HEK293 (cell line): ENCODE results near the gene DUS1L.

Experiments used
- CTCF ChIA-PET: fragments of 350-600 bp; formaldehyde crosslinking; extraction: SDS; loops from one replicate; lab custom pipeline; 2021; ENCODE audit warnings: antibody characterized with exemption; lab: Yijun Ruan, JAX
- POLR2A ChIA-PET: fragments of 300-600 bp; formaldehyde crosslinking; extraction: SDS; loops from one replicate; lab custom pipeline; 2020; ENCODE audit warnings: antibody characterized with exemption, inconsistent platforms; lab: Yijun Ruan, JAX
- H3K27ac ChIP-seq: fragments of 200-500 bp; sonication (Bioruptor generic); 2 replicates; pipeline ENCODE4 v1.5.1; 2014; ENCODE audit warnings: low read depth, low read length, control low read depth, inconsistent platforms; ENCODE audit errors: extremely low read depth
- H3K36me3 ChIP-seq, 2 experiments: fragments of 200-500 bp in 1 of 2; sonication (Bioruptor generic) in 1 of 2; 1 replicate in 1 of 2; 2 replicates in 1 of 2; pipeline ENCODE4 v1.5.1; 2014 to 2017; ENCODE audit warnings: inconsistent platforms in 2 of 2, low read length in 2 of 2; ENCODE audit not compliant: control insufficient read depth in 2 of 2, insufficient read depth in 1 of 2
- H3K4me1 ChIP-seq: fragments of 200-500 bp; sonication (Bioruptor generic); 2 replicates; pipeline ENCODE4 v1.5.1; 2014; ENCODE audit warnings: mild to moderate bottlenecking, low read length, inconsistent platforms; ENCODE audit not compliant: control insufficient read depth, insufficient read depth
- H3K4me3 ChIP-seq: 2 replicates; pipeline ENCODE4 v1.5.1; 2011; ENCODE audit warnings: low read depth, mild to moderate bottlenecking, control low read depth, low read length, moderate library complexity
- H3K9me3 ChIP-seq: fragments of 200-500 bp; sonication (Bioruptor generic); 2 replicates; pipeline ENCODE4 v1.5.1; 2014; ENCODE audit warnings: low read depth, low read length, inconsistent platforms; ENCODE audit not compliant: control insufficient read depth, insufficient read depth
- GLIS1 ChIP-seq: fragments of 450-650 bp; formaldehyde crosslinking; IDR thresholded peaks from 2 replicates; pipeline ENCODE4 v1.5.1; 2016; ENCODE audit warnings: missing biosample characterization, missing genetic modification characterization
- GLIS2 ChIP-seq: fragments of 450-650 bp; formaldehyde crosslinking; IDR thresholded peaks from 2 replicates; pipeline ENCODE4 v1.5.1; 2016; ENCODE audit warnings: missing biosample characterization, missing genetic modification characterization
- HIC1 ChIP-seq: fragments of 450-650 bp; formaldehyde crosslinking; IDR thresholded peaks from 2 replicates; pipeline ENCODE4 v1.5.1; 2016; ENCODE audit warnings: missing biosample characterization, missing genetic modification characterization
- IKZF3 ChIP-seq: fragments of 450-650 bp; IDR thresholded peaks from 2 replicates; pipeline ENCODE4 v1.5.0; 2018; ENCODE audit warnings: missing biosample characterization, mild to moderate bottlenecking, missing genetic modification characterization, moderate library complexity
- KLF8 ChIP-seq: fragments of 450-650 bp; formaldehyde crosslinking; IDR thresholded peaks from 2 replicates; pipeline ENCODE4 v1.5.1; 2016; ENCODE audit warnings: missing biosample characterization, missing genetic modification characterization
- OVOL3 ChIP-seq: fragments of 450-650 bp; formaldehyde crosslinking; IDR thresholded peaks from 2 replicates; pipeline ENCODE4 v1.5.1; 2016; ENCODE audit warnings: missing biosample characterization, missing genetic modification characterization
- PRDM1 ChIP-seq: fragments of 450-650 bp; formaldehyde crosslinking; IDR thresholded peaks from 2 replicates; pipeline ENCODE4; 2016; ENCODE audit warnings: missing biosample characterization, missing genetic modification characterization
- SALL2 ChIP-seq: fragments of 450-650 bp; formaldehyde crosslinking; IDR thresholded peaks from 2 replicates; pipeline ENCODE4 v1.5.0; 2017; ENCODE audit warnings: missing biosample characterization, mild to moderate bottlenecking, missing genetic modification characterization, borderline replicate concordance
- ZBTB8A ChIP-seq: fragments of 450-650 bp; formaldehyde crosslinking; IDR thresholded peaks from 2 replicates; pipeline ENCODE4 v1.5.1; 2016; ENCODE audit warnings: missing biosample characterization, missing genetic modification characterization
- ZNF10 ChIP-seq: fragments of 450-650 bp; formaldehyde crosslinking; IDR thresholded peaks from 2 replicates; pipeline ENCODE4 v1.5.1; 2017; ENCODE audit warnings: missing biosample characterization, missing genetic modification characterization
- ZNF530 ChIP-seq: fragments of 450-650 bp; formaldehyde crosslinking; IDR thresholded peaks from 2 replicates; pipeline ENCODE4 v1.5.1; 2016; ENCODE audit warnings: low read depth, missing biosample characterization, missing genetic modification characterization
- ZNF645 ChIP-seq: fragments of 450-650 bp; formaldehyde crosslinking; IDR thresholded peaks from 2 replicates; pipeline ENCODE4; 2016; ENCODE audit warnings: missing biosample characterization, missing genetic modification characterization
- ZNF658 ChIP-seq: fragments of 450-650 bp; formaldehyde crosslinking; IDR thresholded peaks from 2 replicates; pipeline ENCODE4; 2016; ENCODE audit warnings: missing biosample characterization, missing genetic modification characterization
- TF ChIP-seq, protein P1 (sequence below): fragments of 450-650 bp; formaldehyde crosslinking; IDR thresholded peaks from 2 replicates; pipeline ENCODE4 v1.5.1; 2016; ENCODE audit warnings: missing biosample characterization, missing genetic modification characterization
- TF ChIP-seq, protein P2 (sequence below): fragments of 450-650 bp; formaldehyde crosslinking; IDR thresholded peaks from 2 replicates; pipeline ENCODE4 v1.5.1; 2016; ENCODE audit warnings: missing biosample characterization, missing genetic modification characterization, low read depth
- TF ChIP-seq, protein P3 (sequence below): fragments of 450-650 bp; formaldehyde crosslinking; IDR thresholded peaks from 2 replicates; pipeline ENCODE4 v1.5.1; 2017; ENCODE audit warnings: missing biosample characterization, missing genetic modification characterization

The DUS1L gene

DNA sequence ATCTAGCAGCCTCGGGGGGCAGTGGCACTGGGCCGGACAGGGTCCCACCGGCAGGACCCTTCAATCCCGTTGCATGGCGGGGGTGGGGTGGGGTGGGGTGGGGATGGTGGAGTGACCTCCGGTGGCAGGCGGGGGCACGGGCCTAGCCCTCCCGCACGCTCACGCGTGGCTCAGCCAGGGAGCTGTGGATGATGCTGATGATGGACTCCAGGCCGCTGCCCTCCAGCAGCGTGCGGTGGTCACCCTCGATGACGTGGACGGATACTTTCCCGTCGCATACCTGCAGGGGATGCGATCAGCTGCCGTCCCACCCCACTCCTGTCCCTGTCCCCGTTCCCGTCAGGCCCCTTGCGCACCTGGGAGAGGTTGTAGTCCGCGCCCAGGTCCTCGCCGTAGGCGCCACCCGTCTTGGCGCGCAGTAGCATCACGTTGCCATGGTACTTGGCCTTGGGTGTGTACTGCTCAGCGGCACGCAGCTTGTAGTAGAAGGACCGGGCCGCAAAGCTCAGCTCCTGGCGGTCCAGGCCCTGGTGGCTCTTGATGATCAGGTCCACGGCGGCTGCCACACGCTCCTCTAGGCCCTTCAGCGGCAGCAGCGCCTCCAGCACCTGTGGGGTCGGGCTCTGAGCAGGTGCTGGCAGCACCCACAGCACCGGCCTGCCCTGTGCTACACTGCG, 13.5 kb upstream of the DUS1L start (continued):
- TF ChIP-seq ZNF10 (tag by site-specific recombination) (0 out of 2 replicates have a peak, but pooled peaks have one; percentile 23), PRDM1 (tag by site-specific recombination) (no peak), KLF8 (peak; percentile 46; the same call in 1 of the 2 replicates)

DNA sequence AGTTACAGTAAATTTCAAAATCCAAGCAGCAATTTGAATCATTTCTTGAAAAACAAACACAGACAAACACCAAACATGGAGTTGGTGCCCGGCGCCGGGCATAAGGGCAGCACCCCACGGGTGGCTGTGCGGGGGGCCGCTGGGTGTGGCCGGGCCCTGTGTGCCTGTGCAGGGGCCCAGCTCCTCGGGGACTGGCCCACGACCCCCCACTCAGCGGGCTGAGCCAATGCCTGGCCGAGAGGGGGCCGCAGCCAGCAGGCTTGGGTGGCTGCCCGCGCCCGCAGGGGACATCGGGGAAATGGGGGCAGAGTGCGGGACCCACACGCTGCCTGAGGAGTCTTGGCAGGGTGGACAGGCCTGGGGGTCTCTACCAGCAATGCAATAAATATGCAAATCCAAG, 12.8 kb upstream of the DUS1L start:
- H3K36me3 ChIP-seq: peaks cover 12 to 60% of the 10 kb centered on the region in 2 experiments
- TF ChIP-seq GLIS1 (tag by site-specific recombination) (peak; percentile 19; the same call in 1 of the 2 replicates), GLIS2 (peak; percentile 60), HIC1 (tag by site-specific recombination) (0 out of 2 replicates have a peak, but pooled peaks have one; percentile 12), SALL2 (tag by site-specific recombination) (no peak), ZBTB8A (tag by site-specific recombination) (0 out of 2 replicates have a peak, but pooled peaks have one; percentile 41)
- H3K4me3 ChIP-seq: no peak overlapping the region
- H3K27ac ChIP-seq: peak overlapping the region; percentile 11; the same call in 1 of the 2 replicates
- H3K9me3 ChIP-seq: no peaks in the 10 kb centered on the region
- ChIA-PET POLR2A (interaction anchor here (1.0 to 1.3 kb wide), 3 partner anchors 17 to 41 kb away, joined by 3 to 5 read pairs (median 3); partner anchors contain the start of genes DCXR and FASN), CTCF (no interaction called here)
- no peaks in the 10 kb centered on the region for H3K4me1 ChIP-seq

GRCh38 chr17:82077617-82078358, 12.2 kb upstream of the DUS1L start:
- Histone ChIP-seq H3K36me3 (peaks cover 12 to 54% of the 10 kb centered on the region in 2 experiments), H3K4me3 (no peak overlapping the region), H3K4me1 (no peaks in the 10 kb centered on the region), H3K9me3 (no peaks in the 10 kb centered on the region), H3K27ac (peak overlapping the region; percentile 11; the same call in 1 of the 2 replicates)
- CTCF ChIA-PET: interaction anchor here (0.6 to 2.2 kb wide), 2 partner anchors 17 to 48 kb away, joined by 3 to 13 read pairs; no protein-coding TSS in a partner anchor
- POLR2A ChIA-PET: interaction anchor here (1.0 to 3.1 kb wide), 4 partner anchors 9 to 21 kb away, joined by 5 to 15 read pairs (median 9); partner anchors contain the start of gene DUS1L
- TF ChIP-seq GLIS1 (tag by site-specific recombination) (peak; percentile 24; the same call in 1 of the 2 replicates), ZNF530 (tag by site-specific recombination) (no peak), ZNF658 (no peak), ZNF645 (tag by site-specific recombination) (no peak), IKZF3 (tag by site-specific recombination) (no peak), OVOL3 (tag by site-specific recombination) (no peak), GLIS2 (0 out of 2 replicates have a peak, but pooled peaks have one; percentile 39)
- TF ChIP-seq, protein P1, sequence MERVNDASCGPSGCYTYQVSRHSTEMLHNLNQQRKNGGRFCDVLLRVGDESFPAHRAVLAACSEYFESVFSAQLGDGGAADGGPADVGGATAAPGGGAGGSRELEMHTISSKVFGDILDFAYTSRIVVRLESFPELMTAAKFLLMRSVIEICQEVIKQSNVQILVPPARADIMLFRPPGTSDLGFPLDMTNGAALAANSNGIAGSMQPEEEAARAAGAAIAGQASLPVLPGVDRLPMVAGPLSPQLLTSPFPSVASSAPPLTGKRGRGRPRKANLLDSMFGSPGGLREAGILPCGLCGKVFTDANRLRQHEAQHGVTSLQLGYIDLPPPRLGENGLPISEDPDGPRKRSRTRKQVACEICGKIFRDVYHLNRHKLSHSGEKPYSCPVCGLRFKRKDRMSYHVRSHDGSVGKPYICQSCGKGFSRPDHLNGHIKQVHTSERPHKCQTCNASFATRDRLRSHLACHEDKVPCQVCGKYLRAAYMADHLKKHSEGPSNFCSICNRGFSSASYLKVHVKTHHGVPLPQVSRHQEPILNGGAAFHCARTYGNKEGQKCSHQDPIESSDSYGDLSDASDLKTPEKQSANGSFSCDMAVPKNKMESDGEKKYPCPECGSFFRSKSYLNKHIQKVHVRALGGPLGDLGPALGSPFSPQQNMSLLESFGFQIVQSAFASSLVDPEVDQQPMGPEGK: peak; percentile 31; the same call in 1 of the 2 replicates
- TF ChIP-seq, protein P2, sequence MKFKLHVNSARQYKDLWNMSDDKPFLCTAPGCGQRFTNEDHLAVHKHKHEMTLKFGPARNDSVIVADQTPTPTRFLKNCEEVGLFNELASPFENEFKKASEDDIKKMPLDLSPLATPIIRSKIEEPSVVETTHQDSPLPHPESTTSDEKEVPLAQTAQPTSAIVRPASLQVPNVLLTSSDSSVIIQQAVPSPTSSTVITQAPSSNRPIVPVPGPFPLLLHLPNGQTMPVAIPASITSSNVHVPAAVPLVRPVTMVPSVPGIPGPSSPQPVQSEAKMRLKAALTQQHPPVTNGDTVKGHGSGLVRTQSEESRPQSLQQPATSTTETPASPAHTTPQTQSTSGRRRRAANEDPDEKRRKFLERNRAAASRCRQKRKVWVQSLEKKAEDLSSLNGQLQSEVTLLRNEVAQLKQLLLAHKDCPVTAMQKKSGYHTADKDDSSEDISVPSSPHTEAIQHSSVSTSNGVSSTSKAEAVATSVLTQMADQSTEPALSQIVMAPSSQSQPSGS: no peak
- TF ChIP-seq, protein P3, sequence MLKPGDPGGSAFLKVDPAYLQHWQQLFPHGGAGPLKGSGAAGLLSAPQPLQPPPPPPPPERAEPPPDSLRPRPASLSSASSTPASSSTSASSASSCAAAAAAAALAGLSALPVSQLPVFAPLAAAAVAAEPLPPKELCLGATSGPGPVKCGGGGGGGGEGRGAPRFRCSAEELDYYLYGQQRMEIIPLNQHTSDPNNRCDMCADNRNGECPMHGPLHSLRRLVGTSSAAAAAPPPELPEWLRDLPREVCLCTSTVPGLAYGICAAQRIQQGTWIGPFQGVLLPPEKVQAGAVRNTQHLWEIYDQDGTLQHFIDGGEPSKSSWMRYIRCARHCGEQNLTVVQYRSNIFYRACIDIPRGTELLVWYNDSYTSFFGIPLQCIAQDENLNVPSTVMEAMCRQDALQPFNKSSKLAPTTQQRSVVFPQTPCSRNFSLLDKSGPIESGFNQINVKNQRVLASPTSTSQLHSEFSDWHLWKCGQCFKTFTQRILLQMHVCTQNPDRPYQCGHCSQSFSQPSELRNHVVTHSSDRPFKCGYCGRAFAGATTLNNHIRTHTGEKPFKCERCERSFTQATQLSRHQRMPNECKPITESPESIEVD: no peak
